HG03432 (cell line): Measurements from ENCODE around the gene TSC22D2.

ENCODE experiments used
- ATAC-seq: cut with Tn5 transposase; IDR thresholded peaks from one replicate; pipeline ENCODE4 v1.9.1; 2021; ENCODE audit warnings: mild to moderate bottlenecking, moderate library complexity; ENCODE audit not compliant: unreplicated experiment

TSC22D2 gene

DNA sequence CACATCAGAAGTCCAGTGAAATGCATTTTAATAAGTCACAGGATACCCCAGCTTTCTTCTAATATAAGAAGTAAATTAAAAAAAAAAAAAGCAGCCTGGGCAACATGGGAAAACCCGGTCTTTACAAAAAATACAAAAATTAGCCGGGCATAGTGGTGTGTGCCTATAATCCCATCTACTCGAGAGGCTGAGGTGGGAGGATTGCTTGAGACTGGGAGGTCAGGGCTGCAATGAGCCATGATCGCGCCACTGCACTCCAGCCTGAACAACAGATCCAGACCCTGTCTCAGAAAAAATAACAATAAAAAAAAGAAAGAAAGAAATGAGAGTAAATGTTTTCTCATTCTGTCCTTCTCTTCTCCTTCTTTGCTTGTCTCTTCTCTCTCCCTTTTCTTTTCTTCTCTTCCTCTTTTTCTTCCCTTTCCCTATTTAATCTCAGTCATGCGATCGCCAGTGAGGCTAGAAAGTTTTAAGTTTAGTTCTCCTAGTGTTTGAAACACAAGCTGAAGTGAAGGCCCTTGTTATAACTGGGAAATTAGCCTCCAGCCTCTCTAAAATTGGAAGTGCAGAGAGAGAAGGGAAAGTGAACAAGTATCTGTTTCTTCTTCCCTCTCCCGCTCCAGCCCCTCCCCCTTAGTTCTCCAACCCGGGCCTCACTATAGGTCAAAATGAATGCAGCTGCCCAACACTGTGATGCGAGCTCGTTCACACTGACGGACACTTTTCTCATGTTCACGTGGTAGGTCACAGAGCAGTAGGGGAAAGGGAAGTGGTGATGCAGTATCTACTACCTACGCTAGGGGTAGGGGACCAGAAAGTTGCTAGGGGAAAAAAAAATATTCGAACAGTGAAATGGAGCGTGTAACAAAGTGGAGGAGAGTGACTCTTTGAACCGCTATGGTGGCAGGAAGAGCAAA, 23.5 kb upstream of the TSC22D2 start:
- ATAC-seq: peak; percentile 98

DNA sequence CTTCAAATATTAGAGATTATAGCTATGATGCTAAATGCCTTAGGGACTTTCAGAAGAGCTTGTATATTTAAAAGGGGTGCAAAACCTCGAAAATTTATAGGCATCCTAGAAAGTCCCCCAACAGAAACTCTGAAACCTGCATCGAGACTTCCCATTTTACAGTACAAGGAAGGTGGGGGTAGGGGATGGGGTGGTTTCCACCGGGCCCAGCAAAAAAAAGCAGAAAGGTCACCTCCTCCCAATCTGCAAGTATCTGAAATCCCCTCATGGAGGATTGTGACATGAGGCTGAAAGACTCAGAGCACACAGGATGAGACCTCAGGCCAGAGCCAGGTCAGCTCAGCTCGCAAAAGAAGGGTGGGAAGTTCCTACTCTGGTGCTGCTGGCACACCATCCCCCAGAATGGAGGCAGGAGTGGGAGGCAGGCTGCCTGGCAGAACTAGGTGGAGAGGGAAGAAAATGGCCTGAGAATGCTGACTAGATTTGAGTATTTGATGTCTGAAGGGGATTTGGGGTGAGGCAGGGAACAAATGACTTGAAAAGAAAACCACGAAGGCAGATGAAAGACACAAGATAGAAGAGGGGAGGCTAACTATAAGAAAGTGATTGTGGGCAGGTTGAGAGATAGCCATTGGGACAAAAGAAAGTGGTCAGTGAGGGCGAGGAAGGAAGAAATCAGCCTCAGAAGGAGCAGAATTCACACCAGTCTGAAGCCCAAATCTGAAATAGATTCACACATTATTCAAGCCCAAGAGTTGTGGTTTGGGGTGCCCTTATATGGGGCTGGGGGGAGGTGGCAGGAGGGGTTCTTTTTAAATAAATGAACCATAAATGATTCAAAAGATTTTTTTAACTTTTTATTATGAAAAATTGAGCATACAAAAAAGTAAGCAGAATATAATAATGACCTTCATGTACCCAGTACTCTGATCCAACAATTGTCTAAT, 22.5 kb upstream of the TSC22D2 start:
- peak; percentile 42 for ATAC-seq

DNA sequence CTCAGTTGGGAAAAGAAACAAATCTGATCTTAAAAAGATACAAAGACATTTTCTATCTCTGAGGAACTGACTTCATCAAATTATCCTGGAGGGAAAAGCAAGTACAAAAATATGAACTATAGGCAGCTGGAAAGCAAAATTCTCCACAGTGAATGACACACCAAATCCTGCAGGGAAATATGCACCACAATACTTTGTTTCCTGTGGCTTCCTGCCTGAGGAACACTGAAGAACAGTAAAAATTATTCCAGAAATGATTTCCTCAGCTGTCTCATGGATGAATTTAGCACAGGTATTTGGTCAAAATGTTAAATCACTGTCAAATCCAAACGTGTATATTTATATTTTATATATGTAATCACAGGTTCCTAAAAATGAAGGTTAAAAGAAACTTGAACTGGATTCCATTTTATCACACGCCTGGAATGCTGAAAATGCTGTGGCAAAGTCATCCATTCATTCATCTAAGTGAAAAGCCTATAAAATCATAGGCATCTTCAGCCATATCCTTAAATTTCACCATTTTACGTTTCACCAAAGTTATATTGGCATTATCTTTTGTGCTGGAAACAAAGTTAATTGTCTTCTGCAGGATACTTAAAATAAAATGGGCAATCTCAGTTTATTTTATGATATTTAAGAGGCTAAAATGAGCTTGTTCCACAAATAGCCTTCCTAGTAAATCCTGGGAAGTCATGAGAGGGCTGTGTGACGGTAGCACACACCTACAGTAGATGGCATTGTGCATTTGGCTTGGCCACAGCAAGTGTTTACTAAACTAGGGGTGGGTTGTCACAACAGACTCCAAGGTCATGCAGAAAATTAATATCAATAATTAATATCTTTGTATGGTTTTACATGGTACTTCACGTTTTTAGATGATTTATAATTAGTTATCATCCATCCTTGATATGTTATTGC, 19.3 kb upstream of the TSC22D2 start:
- no peak for ATAC-seq

DNA sequence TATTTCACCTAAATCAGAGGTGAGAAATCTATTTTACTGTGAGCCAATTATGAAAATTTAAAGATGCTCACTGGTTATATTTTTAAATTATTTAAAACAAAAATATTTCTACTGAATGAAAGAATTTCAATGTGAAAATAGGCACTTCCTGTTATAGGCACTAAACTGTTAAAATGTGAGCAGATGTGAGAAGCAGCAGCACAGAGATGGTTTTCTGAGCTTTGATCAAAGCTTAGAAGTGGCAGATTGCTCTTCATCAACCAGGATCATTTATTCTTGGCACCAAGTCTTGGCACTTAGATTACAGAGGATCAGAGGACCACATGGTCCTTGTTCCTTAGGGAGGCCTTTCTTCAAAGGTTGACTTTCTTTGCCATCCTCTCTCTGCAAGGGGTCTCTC, 18.0 kb upstream of the TSC22D2 start:
- ATAC-seq: no peak

DNA sequence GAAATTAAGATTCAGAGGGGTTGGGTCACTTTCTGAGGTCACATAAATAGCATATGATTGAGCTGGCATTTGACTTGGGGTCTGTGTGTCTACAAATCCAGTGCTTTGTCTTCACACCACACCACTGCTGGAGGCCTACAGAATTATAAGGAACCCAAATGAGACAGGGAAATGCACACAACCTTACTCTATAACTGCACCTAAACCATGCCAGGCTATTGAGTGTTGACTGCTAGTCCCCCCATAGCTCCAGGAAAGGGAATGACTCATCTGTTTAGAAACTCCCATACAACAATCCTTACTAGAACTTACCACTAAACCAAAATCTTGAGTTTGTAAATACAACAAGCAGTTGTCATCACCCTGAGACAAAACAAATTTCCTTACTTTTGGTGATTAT, 16.9 kb upstream of the TSC22D2 start:
- ATAC-seq: no peak

DNA sequence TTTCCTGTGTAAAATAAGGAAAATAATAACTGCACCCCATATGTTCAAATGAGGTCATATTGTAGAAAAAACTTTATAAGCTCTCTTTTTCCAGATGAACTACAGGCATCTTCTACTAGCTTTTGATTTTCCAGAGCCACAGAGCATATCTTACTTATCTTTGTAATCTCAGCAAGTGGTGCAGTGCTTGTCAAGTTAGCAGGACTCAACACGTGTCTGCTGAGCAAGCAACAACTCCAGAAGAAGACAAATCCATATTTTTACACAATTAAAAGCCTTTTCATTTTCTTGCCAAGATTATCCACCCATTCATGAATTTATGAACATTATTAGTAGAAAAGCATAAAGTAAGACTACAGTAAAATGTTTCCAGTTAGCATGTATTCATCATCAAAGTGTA, 14.4 kb upstream of the TSC22D2 start:
- no peak for ATAC-seq

DNA sequence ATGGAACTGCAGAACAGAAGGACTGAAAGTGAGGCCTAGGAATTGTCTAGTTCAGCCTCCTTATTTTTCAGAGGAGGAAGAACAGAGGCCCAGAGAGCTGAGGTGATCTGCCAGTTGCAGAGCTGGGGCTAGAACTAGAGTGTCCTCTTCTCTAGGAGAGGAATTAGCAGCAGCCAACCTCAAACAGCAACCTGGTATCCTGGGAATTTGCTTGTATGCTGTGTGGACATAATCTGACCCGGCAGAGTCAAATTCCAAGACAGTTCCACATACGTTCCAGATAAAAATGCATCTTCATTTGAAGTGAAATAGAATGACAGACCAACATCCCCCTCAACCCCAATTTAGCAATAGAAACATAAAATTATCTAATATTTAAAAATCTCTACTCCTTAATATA, 13.5 kb upstream of the TSC22D2 start:
- no peak for ATAC-seq

DNA sequence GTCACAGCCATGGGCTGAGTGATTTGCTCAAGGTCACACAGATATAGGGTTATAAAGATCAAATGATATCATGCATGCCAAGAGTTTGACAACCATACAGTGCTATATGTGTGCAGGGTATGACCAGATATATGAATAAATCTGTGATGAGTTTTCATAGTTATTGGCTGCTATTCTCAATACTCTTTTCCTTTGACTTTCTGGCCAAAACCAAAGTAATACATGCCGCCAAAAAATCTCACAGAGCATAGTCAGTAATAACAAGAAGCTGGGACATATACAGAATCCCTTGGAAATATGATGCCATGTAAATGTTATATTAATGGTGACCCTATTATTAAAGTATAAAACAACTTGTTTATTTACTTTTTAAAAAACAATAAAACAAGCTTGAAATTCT, 11.6 kb upstream of the TSC22D2 start:
- ATAC-seq: no peak

DNA sequence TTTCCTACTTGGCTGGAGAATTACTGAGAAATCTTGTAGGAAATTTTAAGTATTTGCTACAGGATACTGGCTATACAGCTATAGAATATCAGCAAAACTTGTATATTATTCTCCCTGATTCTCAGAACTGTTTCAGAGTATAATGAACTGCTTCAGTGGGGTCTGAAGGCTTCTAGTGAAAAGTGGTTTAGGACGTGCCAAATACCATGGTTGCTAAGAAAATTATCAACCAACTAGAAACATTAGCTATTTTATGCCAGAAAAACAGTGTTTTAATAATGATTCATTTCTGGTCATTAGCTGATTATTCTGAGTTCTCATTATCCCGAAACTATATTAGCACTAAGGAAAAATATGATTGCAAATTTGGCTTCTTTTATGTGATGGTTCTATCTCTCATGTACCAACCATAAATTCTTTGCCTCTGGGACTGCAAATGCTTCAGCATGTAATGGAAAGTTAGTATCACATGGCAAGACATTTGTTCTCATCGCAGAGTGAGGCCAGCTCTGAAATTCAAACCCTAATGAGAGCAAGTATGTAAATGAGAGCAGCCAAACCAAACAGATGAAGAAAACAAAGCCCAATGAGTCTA, 11.0 kb upstream of the TSC22D2 start:
- ATAC-seq: no peak

DNA sequence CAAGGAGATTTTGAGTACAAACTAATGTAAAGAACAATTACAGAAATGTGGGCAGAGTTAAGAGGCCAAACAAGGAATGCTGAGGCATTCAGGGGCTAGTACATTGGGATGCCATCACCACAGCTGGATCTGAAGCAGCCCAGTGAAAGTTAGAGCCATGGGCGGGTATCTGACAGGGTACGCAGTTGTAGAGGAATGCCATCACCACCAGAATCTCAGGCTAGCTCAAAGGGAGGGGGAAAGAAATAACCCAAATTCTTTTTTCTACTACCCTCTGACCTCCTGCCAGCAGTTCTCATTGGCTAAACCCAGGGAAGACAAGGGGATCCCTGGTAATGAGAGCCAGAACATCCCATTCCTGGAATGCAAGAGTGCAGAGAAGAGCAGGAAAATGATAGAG, 9.0 kb upstream of the TSC22D2 start:
- ATAC-seq: no peak

DNA sequence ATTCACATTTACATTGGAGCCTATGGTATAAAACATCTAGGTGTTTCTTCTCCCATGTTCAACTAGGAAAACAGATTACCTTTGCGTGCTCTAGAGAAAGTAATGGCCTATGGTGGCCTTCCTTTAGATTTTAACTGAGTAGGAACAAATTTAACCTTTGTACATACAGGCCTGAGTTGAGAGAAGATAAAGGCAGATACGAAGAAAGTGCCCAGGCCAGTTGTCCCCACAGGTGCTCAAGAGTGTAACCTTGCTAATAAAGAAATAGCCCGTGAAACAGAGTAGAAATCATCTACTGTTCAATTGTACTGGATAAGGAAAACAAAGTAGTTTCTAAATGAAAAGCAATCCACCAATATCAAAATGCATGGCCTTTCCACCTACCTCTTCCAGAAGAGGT, 6.8 kb upstream of the TSC22D2 start:
- ATAC-seq: no peak

DNA sequence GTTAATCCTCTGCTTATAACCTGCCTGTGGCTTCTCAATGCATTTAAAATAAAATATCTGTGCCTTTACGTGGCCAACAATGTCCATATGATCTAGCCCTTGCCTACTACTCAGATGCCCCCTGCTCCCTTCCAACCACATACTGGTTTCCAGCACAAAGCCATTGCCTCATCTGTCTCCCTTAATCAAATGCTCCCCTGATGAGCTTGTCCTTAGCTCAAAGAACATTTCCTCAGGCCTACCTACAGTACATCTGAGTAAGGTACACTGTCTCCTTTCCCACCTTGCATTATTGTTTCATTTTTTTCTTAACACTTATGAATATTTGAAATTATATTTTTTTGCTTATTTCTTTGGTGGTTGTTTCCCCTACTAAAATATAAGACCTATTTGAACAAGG, 5.9 kb upstream of the TSC22D2 start:
- no peak for ATAC-seq

DNA sequence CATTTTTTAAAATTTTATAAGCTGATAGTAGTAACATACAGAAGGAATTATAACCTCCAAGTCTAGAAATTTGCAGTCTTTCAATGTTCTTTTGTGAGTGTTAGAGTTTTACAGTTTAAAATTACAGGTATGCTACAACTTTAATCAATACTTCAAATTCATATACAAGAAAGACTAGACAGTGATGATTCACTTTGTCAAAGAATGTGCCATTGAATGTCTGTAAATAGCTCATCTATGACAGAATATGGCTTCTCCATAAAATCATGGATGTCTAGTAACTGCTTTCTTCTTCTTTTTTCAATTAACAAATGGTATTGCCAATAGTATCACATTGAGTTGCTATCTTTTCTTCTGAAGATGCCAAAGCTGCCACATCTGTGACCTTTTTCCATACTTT, 4.1 kb upstream of the TSC22D2 start:
- ATAC-seq: no peak

DNA sequence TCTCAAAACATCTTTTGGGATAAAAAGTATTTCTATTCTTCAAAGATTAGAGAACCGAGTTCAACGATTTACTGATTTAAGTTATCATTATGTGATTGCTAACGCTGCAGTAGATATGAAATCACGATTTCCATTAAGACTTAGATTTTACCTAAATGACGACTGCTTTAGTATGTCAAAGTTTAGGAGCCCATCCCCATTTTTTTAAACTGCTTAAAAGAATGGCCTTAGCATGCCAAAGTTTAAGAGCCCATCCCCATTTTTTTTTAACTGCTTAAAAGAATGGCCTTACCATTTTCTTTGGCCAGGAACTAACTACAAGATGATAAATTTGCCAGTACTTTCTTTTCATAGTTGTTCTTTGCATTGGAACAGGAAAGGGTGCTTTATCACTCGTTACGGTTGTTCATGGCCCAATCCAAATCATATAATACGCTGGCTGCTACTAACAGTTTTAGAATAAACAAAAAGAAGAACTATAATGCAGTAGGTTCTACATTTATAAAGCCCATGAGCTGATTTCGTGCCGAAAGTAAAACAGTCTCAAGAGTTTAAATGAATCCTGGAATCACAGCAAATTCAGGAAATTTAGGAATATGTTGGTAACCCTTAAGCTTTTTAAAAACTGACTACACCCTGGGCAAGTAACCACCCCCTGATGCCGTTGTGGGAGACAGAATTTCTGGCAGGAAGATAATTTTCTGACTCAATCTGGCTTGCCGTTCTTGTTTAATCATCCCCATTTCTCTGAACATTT, 869 bp upstream of the TSC22D2 start:
- ATAC-seq: no peak

DNA sequence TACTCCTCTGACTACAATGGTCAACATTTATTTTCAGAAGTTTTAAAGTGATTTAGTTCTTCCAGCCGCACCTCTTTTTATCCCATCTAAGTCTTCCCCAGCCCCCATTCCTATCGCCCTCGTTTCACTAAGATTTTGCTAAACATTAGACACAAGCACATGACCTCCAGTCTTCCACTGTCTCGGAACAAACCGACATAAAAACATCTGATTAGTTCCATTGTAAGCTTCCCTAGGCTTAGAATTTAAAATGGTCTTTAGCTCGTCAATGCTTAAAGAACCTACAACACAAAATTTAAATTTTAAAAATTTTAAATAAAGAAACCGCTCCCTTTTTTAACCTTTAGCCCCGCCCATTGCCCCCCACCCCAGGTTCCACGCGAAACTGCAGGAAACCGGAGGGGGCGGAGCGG, 284 bp upstream of the TSC22D2 start:
- ATAC-seq: peak; percentile 4

DNA sequence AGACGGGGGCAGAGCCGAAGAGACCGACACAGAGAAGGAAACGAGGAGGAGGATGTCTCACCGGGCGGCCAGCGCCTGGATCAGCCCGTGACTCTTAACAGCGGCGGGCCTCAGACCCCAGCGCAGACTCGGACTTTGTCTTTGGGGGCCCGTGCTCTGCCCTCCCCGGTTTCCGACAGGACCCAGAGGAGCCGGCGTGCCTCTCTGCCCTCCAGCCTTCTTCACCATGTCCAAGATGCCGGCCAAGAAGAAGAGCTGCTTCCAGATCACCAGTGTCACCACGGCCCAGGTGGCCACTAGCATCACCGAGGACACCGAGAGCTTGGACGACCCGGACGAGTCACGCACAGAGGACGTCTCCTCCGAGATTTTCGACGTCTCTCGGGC, 1.0 kb downstream of the TSC22D2 start:
- no peak for ATAC-seq

DNA sequence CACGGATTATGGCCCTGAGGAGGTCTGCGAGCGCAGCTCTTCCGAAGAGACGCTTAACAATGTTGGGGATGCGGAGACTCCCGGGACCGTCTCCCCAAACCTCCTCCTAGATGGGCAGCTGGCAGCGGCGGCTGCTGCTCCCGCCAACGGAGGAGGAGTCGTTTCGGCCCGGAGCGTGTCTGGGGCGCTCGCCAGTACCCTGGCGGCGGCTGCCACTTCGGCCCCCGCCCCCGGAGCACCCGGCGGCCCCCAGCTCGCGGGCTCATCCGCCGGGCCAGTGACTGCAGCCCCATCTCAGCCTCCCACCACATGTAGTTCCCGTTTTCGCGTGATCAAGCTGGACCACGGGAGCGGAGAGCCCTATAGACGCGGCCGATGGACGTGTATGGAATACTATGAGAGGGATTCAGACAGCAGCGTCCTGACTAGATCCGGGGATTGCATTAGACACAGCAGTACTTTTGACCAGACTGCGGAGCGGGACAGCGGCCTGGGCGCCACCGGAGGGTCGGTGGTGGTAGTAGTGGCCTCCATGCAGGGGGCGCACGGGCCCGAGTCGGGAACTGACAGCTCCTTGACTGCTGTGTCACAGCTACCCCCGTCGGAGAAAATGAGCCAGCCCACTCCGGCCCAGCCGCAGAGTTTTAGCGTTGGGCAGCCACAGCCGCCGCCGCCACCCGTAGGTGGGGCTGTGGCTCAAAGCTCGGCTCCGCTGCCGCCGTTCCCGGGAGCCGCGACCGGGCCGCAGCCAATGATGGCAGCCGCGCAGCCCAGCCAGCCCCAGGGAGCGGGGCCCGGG, 1.6 kb downstream of the TSC22D2 start:
- peak; percentile 35 for ATAC-seq

DNA sequence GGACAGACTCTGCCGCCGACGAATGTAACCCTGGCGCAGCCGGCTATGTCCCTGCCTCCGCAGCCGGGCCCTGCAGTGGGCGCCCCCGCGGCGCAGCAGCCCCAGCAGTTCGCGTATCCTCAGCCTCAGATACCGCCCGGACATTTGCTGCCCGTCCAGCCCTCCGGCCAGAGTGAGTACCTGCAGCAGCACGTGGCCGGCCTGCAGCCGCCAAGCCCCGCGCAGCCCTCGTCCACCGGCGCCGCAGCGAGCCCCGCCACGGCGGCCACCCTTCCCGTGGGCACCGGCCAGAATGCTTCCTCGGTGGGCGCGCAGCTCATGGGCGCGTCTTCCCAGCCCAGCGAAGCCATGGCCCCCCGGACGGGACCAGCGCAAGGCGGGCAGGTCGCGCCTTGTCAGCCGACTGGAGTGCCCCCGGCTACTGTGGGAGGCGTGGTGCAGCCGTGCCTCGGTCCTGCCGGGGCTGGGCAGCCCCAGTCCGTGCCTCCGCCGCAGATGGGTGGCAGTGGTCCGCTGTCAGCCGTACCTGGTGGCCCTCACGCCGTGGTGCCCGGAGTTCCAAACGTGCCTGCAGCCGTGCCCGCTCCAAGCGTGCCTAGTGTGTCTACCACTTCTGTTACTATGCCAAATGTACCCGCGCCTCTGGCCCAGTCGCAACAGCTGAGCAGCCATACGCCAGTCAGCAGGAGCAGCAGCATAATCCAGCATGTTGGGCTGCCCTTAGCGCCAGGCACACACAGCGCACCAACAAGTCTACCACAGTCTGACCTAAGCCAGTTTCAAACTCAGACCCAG, 2.4 kb downstream of the TSC22D2 start:
- no peak for ATAC-seq
